GM20431 (cell line): Measurements from ENCODE around the gene TAB3.
"Not testable (repeated sequence)": the region's sequence is repeated elsewhere in the genome, so short reads cannot be mapped to it uniquely, and the experiment has no call there.

Source experiments
- in situ Hi-C: fragments of 300-500 bp; cut with MseI, MboI; formaldehyde crosslinking; loops from one replicate; pipeline ENCODE4 v1.15.0; 2020; ENCODE audit warnings: low sequenced_read_pairs; ENCODE audit not compliant: unreplicated experiment

TAB3 gene

GRCh38 chrX:30824275-30824674 is 64.8 kb downstream of the TAB3 start:
- in situ Hi-C loops, result no loop called here

- in situ Hi-C loops, result no loop called here
Measured at GRCh38 chrX:30822764-30823163, 66.3 kb downstream of the TAB3 start.

GRCh38 chrX:30822068-30822681 is 66.9 kb downstream of the TAB3 start:
- in situ Hi-C loops, result no loop called here

GRCh38 chrX:30821116-30821515 is 67.9 kb downstream of the TAB3 start:
- in situ Hi-C loops, result no loop called here

GRCh38 chrX:30819080-30819479 is 70.0 kb downstream of the TAB3 start:
- in situ Hi-C loops, result no loop called here

- in situ Hi-C loops, result no loop called here
Measured at GRCh38 chrX:30816079-30816478, 73.0 kb downstream of the TAB3 start.

GRCh38 chrX:30814978-30815377 is 74.1 kb downstream of the TAB3 start:
- in situ Hi-C loops, result no loop called here

- in situ Hi-C loops, result no loop called here
Measured at GRCh38 chrX:30812326-30812725, 76.7 kb downstream of the TAB3 start.

GRCh38 chrX:30806187-30806728 is 82.8 kb downstream of the TAB3 start:
- in situ Hi-C loops, result no loop called here

GRCh38 chrX:30804462-30804861 is 84.6 kb downstream of the TAB3 start:
- in situ Hi-C loops, result no loop called here

GRCh38 chrX:30800901-30801300 is 88.2 kb downstream of the TAB3 start:
- in situ Hi-C loops, result no loop called here

- in situ Hi-C loops, result no loop called here
Measured at GRCh38 chrX:30799327-30799726, 89.7 kb downstream of the TAB3 start.

GRCh38 chrX:30798810-30799209 is 90.2 kb downstream of the TAB3 start:
- in situ Hi-C loops, result no loop called here

- in situ Hi-C loops, result not testable (repeated sequence)
Measured at GRCh38 chrX:30797301-30797700, 91.8 kb downstream of the TAB3 start.

GRCh38 chrX:30795981-30796958 is 92.8 kb downstream of the TAB3 start:
- in situ Hi-C loops, result no loop called here

- in situ Hi-C loops, result no loop called here
Measured at GRCh38 chrX:30794497-30794896, 94.6 kb downstream of the TAB3 start.

GRCh38 chrX:30793767-30794103 is 95.3 kb downstream of the TAB3 start:
- in situ Hi-C loops, result no loop called here

GRCh38 chrX:30793075-30793766 is 95.8 kb downstream of the TAB3 start:
- in situ Hi-C loops, result no loop called here

GRCh38 chrX:30791296-30792278 is 97.5 kb downstream of the TAB3 start:
- in situ Hi-C loops, result no loop called here

- in situ Hi-C loops, result no loop called here
Measured at GRCh38 chrX:30787012-30787411, 102.0 kb downstream of the TAB3 start.
